H9 (cell line): ENCODE measurements around the gene CCL26. TPM values are rescaled to one million over a fixed set of nuclear protein-coding genes. Genes with fewer than 3 reads are reported as not detected.

ENCODE experiments used
- DNase-seq: peaks from one replicate; pipeline ENCODE4 v3.0.0-alpha.2; 2017
- H2AFZ ChIP-seq: one replicate; pipeline ENCODE4 v1.6.1; 2013; ENCODE audit warnings: mild to moderate bottlenecking, low read length, control low read depth, moderate library complexity
- H2AK5ac ChIP-seq: 2 replicates; pipeline ENCODE4 v1.6.1; 2013; ENCODE audit warnings: low read length, control low read depth, mixed read lengths; ENCODE audit not compliant: insufficient read length
- H2BK120ac ChIP-seq: one replicate; pipeline ENCODE4 v1.6.1; 2013; ENCODE audit warnings: low read depth, mild to moderate bottlenecking, low read length, control low read depth, inconsistent platforms; ENCODE audit not compliant: poor library complexity, severe bottlenecking
- H2BK12ac ChIP-seq: 2 replicates; pipeline ENCODE4 v1.6.1; 2013; ENCODE audit warnings: low read length, control low read depth, mixed read lengths, low read depth; ENCODE audit not compliant: insufficient read length
- H2BK15ac ChIP-seq: 2 replicates; pipeline ENCODE4 v1.6.1; 2013; ENCODE audit warnings: low read depth, low read length, control low read depth
- H2BK20ac ChIP-seq: one replicate; pipeline ENCODE4 v1.6.1; 2013; ENCODE audit warnings: low read depth, mild to moderate bottlenecking, low read length, control low read depth, inconsistent platforms; ENCODE audit not compliant: poor library complexity, severe bottlenecking
- H2BK5ac ChIP-seq: 2 replicates; pipeline ENCODE4 v1.6.1; 2013; ENCODE audit warnings: low read length, control low read depth, mixed read lengths; ENCODE audit not compliant: insufficient read length
- H3K14ac ChIP-seq: 2 replicates; pipeline ENCODE4 v1.6.1; 2013; ENCODE audit warnings: low read length, control low read depth; ENCODE audit not compliant: insufficient read depth
- H3K18ac ChIP-seq: 2 replicates; pipeline ENCODE4 v1.6.1; 2013; ENCODE audit warnings: low read depth, mild to moderate bottlenecking, mixed read lengths, low read length, control low read depth; ENCODE audit not compliant: insufficient read length
- H3K23ac ChIP-seq: 2 replicates; pipeline ENCODE4 v1.6.1; 2013; ENCODE audit warnings: low read length, control low read depth, mixed read lengths, low read depth; ENCODE audit not compliant: insufficient read length
- H3K23me2 ChIP-seq: 2 replicates; pipeline ENCODE4 v1.6.1; 2013; ENCODE audit warnings: low read depth, mild to moderate bottlenecking, mixed read lengths, low read length, control low read depth; ENCODE audit not compliant: insufficient read length, poor library complexity, severe bottlenecking
- H3K27ac ChIP-seq: 2 replicates; pipeline ENCODE4 v1.5.1; 2013; ENCODE audit warnings: low read length, control low read depth, mixed read lengths, low read depth; ENCODE audit not compliant: insufficient read length
- H3K27me3 ChIP-seq: 2 replicates; pipeline ENCODE4 v1.6.1; 2013; ENCODE audit warnings: low read length, control low read depth, inconsistent platforms; ENCODE audit not compliant: insufficient read depth
- H3K4ac ChIP-seq: 2 replicates; pipeline ENCODE4 v1.6.1; 2013; ENCODE audit warnings: low read depth, mild to moderate bottlenecking, control low read depth, inconsistent platforms, low read length, moderate library complexity
- H3K4me1 ChIP-seq: 2 replicates; pipeline ENCODE4 v1.6.1; 2013; ENCODE audit warnings: low read length, control low read depth, inconsistent platforms; ENCODE audit not compliant: insufficient read depth
- H3K4me2 ChIP-seq: 2 replicates; pipeline ENCODE4 v1.6.1; 2013; ENCODE audit warnings: low read length, control low read depth, mixed read lengths; ENCODE audit not compliant: insufficient read length, insufficient read depth
- H3K56ac ChIP-seq: 2 replicates; pipeline ENCODE4 v1.6.1; 2013; ENCODE audit warnings: low read depth, mild to moderate bottlenecking, mixed read lengths, low read length, control low read depth; ENCODE audit not compliant: insufficient read length
- H3K79me1 ChIP-seq: 2 replicates; pipeline ENCODE4 v1.6.1; 2013; ENCODE audit warnings: low read depth, mild to moderate bottlenecking, moderate library complexity, low read length, control low read depth, inconsistent platforms; ENCODE audit not compliant: insufficient read depth, poor library complexity, severe bottlenecking
- H3K79me2 ChIP-seq: 2 replicates; pipeline ENCODE4 v1.6.1; 2013; ENCODE audit warnings: low read length, control low read depth, inconsistent platforms; ENCODE audit not compliant: insufficient read depth
- H3K9ac ChIP-seq: 2 replicates; pipeline ENCODE4 v1.6.1; 2013; ENCODE audit warnings: low read length, control low read depth, mixed read lengths; ENCODE audit not compliant: insufficient read length; ENCODE audit errors: extremely low read depth
- H3K9me3 ChIP-seq: one replicate; pipeline ENCODE4 v1.6.1; 2013; ENCODE audit warnings: low read depth, low read length, inconsistent platforms; ENCODE audit not compliant: control insufficient read depth
- H3T11ph ChIP-seq: one replicate; pipeline ENCODE4 v1.6.1; 2013; ENCODE audit warnings: mild to moderate bottlenecking, low read length, control low read depth, inconsistent platforms
- H4K20me1 ChIP-seq: one replicate; pipeline ENCODE4 v1.6.1; 2013; ENCODE audit not compliant: control insufficient read depth, insufficient read length, insufficient read depth
- H4K5ac ChIP-seq: 2 replicates; pipeline ENCODE4 v1.6.1; 2013; ENCODE audit warnings: low read depth, mild to moderate bottlenecking, mixed read lengths, low read length, control low read depth; ENCODE audit not compliant: insufficient read length
- H4K8ac ChIP-seq: replicated peaks from 2 replicates; pipeline ENCODE4 v1.6.1; 2013; ENCODE audit warnings: low read length, control low read depth, mixed read lengths, low read depth; ENCODE audit not compliant: insufficient read length
- H4K91ac ChIP-seq: 2 replicates; pipeline ENCODE4 v1.6.1; 2013; ENCODE audit warnings: low read depth, mild to moderate bottlenecking, moderate library complexity, mixed read lengths, low read length, control low read depth; ENCODE audit not compliant: insufficient read length
- H3K27ac Mint-ChIP-seq, 3 experiments: 2 replicates in 2 of 3; 3 replicates in 1 of 3; pipeline ENCODE4 v1.8.0; 2020 to 2021; ENCODE audit warnings: mixed read lengths in 3 of 3, mild to moderate bottlenecking in 1 of 3, moderate library complexity in 1 of 3
- H3K27me3 Mint-ChIP-seq: 2 replicates; pipeline ENCODE4 v1.8.0; 2021; ENCODE audit warnings: low read depth, mild to moderate bottlenecking, moderate library complexity, mixed read lengths
- H3K36me3 Mint-ChIP-seq, 3 experiments: 2 replicates in 2 of 3; 3 replicates in 1 of 3; pipeline ENCODE4 v1.8.0; 2020 to 2021; ENCODE audit warnings: low read depth in 3 of 3, mixed read lengths in 3 of 3; ENCODE audit not compliant: insufficient read depth in 1 of 3
- H3K4me1 Mint-ChIP-seq, 2 experiments: 2 replicates each; pipeline ENCODE4 v1.8.0; 2020; ENCODE audit warnings: mixed read lengths in 2 of 2
- H3K4me3 Mint-ChIP-seq, 2 experiments: 2 replicates in 1 of 2; 3 replicates in 1 of 2; pipeline ENCODE4 v1.8.0; 2020 to 2021; ENCODE audit warnings: mild to moderate bottlenecking in 2 of 2, mixed read lengths in 2 of 2, moderate library complexity in 1 of 2
- H3K9me3 Mint-ChIP-seq, 2 experiments: 2 replicates in 1 of 2; 3 replicates in 1 of 2; pipeline ENCODE4 v1.8.0; 2020; ENCODE audit warnings: mild to moderate bottlenecking in 2 of 2, mixed read lengths in 2 of 2, moderate library complexity in 1 of 2
- WGBS: extraction: QIAGEN DNeasy Blood & Tissue Kit; methylation state at CpG from one replicate; pipeline ENCODE4 v1.1.7; 2013; ENCODE audit warnings: missing lambda C conversion rate, low lambda C conversion rate, mixed read lengths; ENCODE audit not compliant: insufficient read length; ENCODE audit errors: extremely low coverage; 5-methylcytosine and 5-hydroxymethylcytosine counted together
- total RNA-seq: library from RNA; stranded (reverse); gene quantifications from 2 replicates; pipeline ENCODE4 v1.2.1, GENCODE V29; 2021
- TF ChIP-seq, protein P1 (sequence below): fragments of 200-600 bp; sonication (generic); conservative IDR thresholded peaks from 3 replicates; pipeline ENCODE4 v1.8.0; 2021; ENCODE audit warnings: antibody characterized with exemption, mild to moderate bottlenecking

Gene CCL26
- total RNA-seq, 1 experiment from 2014 or later = 9.3 TPM

DNA sequence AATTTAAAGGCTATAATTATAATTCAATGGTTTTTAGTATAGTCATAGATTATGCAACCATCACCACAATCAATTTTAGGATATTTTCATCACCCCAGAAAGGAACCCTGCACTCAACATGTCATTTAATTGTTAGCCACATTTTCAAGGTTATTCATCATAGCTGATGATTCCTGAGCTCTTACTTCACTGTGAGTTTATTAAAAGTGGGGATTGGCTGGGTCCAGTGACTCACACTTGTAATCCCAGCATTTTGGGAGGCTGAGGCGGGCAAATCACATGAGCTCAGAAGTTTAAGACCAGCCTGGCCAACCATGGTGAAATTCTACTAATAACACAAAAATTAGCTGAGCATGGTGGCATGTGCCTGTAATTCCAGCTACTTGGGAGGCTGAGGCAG lies 787 bp downstream of the CCL26 start:
- H3K27me3 Mint-ChIP-seq = no peaks in the 10 kb centered on the region
- TF ChIP-seq, protein P1, sequence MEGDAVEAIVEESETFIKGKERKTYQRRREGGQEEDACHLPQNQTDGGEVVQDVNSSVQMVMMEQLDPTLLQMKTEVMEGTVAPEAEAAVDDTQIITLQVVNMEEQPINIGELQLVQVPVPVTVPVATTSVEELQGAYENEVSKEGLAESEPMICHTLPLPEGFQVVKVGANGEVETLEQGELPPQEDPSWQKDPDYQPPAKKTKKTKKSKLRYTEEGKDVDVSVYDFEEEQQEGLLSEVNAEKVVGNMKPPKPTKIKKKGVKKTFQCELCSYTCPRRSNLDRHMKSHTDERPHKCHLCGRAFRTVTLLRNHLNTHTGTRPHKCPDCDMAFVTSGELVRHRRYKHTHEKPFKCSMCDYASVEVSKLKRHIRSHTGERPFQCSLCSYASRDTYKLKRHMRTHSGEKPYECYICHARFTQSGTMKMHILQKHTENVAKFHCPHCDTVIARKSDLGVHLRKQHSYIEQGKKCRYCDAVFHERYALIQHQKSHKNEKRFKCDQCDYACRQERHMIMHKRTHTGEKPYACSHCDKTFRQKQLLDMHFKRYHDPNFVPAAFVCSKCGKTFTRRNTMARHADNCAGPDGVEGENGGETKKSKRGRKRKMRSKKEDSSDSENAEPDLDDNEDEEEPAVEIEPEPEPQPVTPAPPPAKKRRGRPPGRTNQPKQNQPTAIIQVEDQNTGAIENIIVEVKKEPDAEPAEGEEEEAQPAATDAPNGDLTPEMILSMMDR = no peak
- H2BK120ac ChIP-seq = no peak overlapping the region
- no peaks in the 10 kb centered on the region for H3K27me3 ChIP-seq
- H3K14ac ChIP-seq = no peak overlapping the region
- H3T11ph ChIP-seq = no peak overlapping the region
- no peak overlapping the region for H3K27ac ChIP-seq
- H2AK5ac ChIP-seq = no peak overlapping the region
- no peak overlapping the region for H4K91ac ChIP-seq
- no peak overlapping the region for H3K4me3 Mint-ChIP-seq
- no peaks in the 10 kb centered on the region for H3K79me2 ChIP-seq
- H3K23ac ChIP-seq = no peak overlapping the region
- no peaks in the 10 kb centered on the region for H3K4me1 ChIP-seq
- no peak overlapping the region for H2BK12ac ChIP-seq
- no peak overlapping the region for H3K9ac ChIP-seq
- peaks cover 6 to 7% of the 10 kb centered on the region in 2 experiments for H3K4me1 Mint-ChIP-seq
- no peak overlapping the region for H2BK20ac ChIP-seq
- H3K27ac Mint-ChIP-seq = peak overlapping the region in 1 of 3 experiments; percentile 42; a peak in 1 of 7 replicates
- H2BK5ac ChIP-seq = no peak overlapping the region
- peaks cover 0 to 2% of the 10 kb centered on the region in 2 experiments; a peak in 1 of 5 replicates for H3K9me3 Mint-ChIP-seq
- no peak overlapping the region for H3K4ac ChIP-seq
- H3K4me2 ChIP-seq = no peak overlapping the region
- no peaks in the 10 kb centered on the region for H3K79me1 ChIP-seq
- no peak overlapping the region for H2BK15ac ChIP-seq
- WGBS = no CpG with 5 or more reads among the region's 1 CpG
- no peak overlapping the region for H4K8ac ChIP-seq
- no peaks in the 10 kb centered on the region for H3K36me3 Mint-ChIP-seq
- no peaks in the 10 kb centered on the region for H4K20me1 ChIP-seq
- no peaks in the 10 kb centered on the region for H3K23me2 ChIP-seq
- no peak overlapping the region for H2AFZ ChIP-seq
- no peaks in the 10 kb centered on the region for H3K9me3 ChIP-seq
- H3K56ac ChIP-seq = no peak overlapping the region
- H3K18ac ChIP-seq = no peak overlapping the region
- no peak for DNase-seq
- H4K5ac ChIP-seq = no peak overlapping the region
